ENCODE data around the gene LARGE2. TPM values are rescaled to one million over a fixed set of nuclear protein-coding genes. Genes with fewer than 3 reads are reported as not detected.

LARGE2 gene
- total and polyA plus RNA-seq, 7 donors: 0.13 TPM; not detected in 6

- H3K27ac ChIP-seq: no peak overlapping the region
Measured at GRCh38 chr11:45964911-45965389, 42.5 kb downstream of the LARGE2 start.

GRCh38 chr11:45967506-45967905, 45.0 kb downstream of the LARGE2 start:
- 79 to 90% (median 89%) methylated on average over 2 of the region's 2 CpGs for whole genome bisulfite sequencing, 3 donors
- ATAC-seq: no peak
- Histone ChIP-seq H3K27ac (no peak overlapping the region), H3K27me3 (ENCODE audit: insufficient read depth in 3 of 3, low read length in 2 of 3) (no peaks in the 10 kb centered on the region), H3K4me1 (no peaks in the 10 kb centered on the region), H3K4me3 (no peak overlapping the region), H3K36me3 (ENCODE audit: insufficient read depth in 1 of 2, low read depth in 1 of 2) (peaks cover 3 to 68% of the 10 kb centered on the region in 2 donors), H3K9me3 (no peaks in the 10 kb centered on the region)
- intact Hi-C loops (cut with DNase I): loop anchor here in 1 of 2 donors (10.0 kb wide), 1 partner anchor 357 kb away; no protein-coding TSS in a partner anchor
- no peak for DNase-seq
- TF ChIP-seq CTCF (IDR thresholded peaks at IDR 0.05): no peak

More at GRCh38 chr11:45964911-45965389, 42.5 kb downstream of the LARGE2 start:
- ATAC-seq: peak; percentile 83 to 93 (median 90)
- Histone ChIP-seq H3K4me3 (no peak overlapping the region), H3K27me3 (ENCODE audit: insufficient read depth in 3 of 3, low read length in 2 of 3) (no peaks in the 10 kb centered on the region), H3K9me3 (no peaks in the 10 kb centered on the region), H3K36me3 (ENCODE audit: insufficient read depth in 1 of 2, low read depth in 1 of 2) (peaks cover 0 to 63% of the 10 kb centered on the region in 2 donors), H3K4me1 (no peaks in the 10 kb centered on the region)
- peak in 1 of 2 donors; percentile 31 for DNase-seq
- intact Hi-C loops (cut with DNase I): loop anchor here (2.0 to 10.0 kb wide), 2 partner anchors 42 to 360 kb away; no protein-coding TSS in a partner anchor
- 19 to 26% (median 21%) methylated on average over 9 of the region's 9 CpGs for WGBS, 3 donors
- TF ChIP-seq CTCF (IDR thresholded peaks at IDR 0.05): peak; percentile 83

- intact Hi-C loops (cut with DNase I): loop anchor here in 1 of 2 donors (10.0 kb wide), 1 partner anchor 356 kb away; no protein-coding TSS in a partner anchor
Measured at GRCh38 chr11:45968901-45969300, 46.4 kb downstream of the LARGE2 start.

GRCh38 chr11:45973601-45974000, 51.1 kb downstream of the LARGE2 start:
- DNase-seq (no peak), ATAC-seq (no peak)
- WGBS, 3 donors: 80 to 90% (median 90%) methylated on average over 4 of the region's 4 CpGs
- Histone ChIP-seq H3K4me1 (no peaks in the 10 kb centered on the region), H3K4me3 (no peak overlapping the region), H3K27ac (no peak overlapping the region), H3K9me3 (no peaks in the 10 kb centered on the region), H3K36me3 (ENCODE audit: insufficient read depth in 1 of 2, low read depth in 1 of 2) (peaks cover 9 to 76% of the 10 kb centered on the region in 2 donors), H3K27me3 (ENCODE audit: insufficient read depth in 3 of 3, low read length in 2 of 3) (no peaks in the 10 kb centered on the region)
- intact Hi-C loops (cut with DNase I): no loop called here
- TF ChIP-seq CTCF (IDR thresholded peaks at IDR 0.05): no peak

More at GRCh38 chr11:45968901-45969300, 46.4 kb downstream of the LARGE2 start:
- WGBS, 3 donors: 95 to 100% (median 97%) methylated on average over 2 of the region's 2 CpGs
- no peak for ATAC-seq
- no peak overlapping the region for H3K27ac ChIP-seq
- no peak overlapping the region for H3K4me3 ChIP-seq
- peaks cover 3 to 69% of the 10 kb centered on the region in 2 donors for H3K36me3 ChIP-seq (ENCODE audit: insufficient read depth in 1 of 2, low read depth in 1 of 2)
- no peaks in the 10 kb centered on the region for H3K9me3 ChIP-seq
- H3K27me3 ChIP-seq (ENCODE audit: insufficient read depth in 3 of 3, low read length in 2 of 3): no peaks in the 10 kb centered on the region
- H3K4me1 ChIP-seq: no peaks in the 10 kb centered on the region
- DNase-seq: no peak
- TF ChIP-seq CTCF (IDR thresholded peaks at IDR 0.05): no peak

GRCh38 chr11:45974806-45975205, 52.4 kb downstream of the LARGE2 start:
- Histone ChIP-seq H3K36me3 (ENCODE audit: insufficient read depth in 1 of 2, low read depth in 1 of 2) (peaks cover 9 to 76% of the 10 kb centered on the region in 2 donors), H3K27ac (no peak overlapping the region), H3K4me3 (no peak overlapping the region), H3K9me3 (no peaks in the 10 kb centered on the region), H3K27me3 (ENCODE audit: insufficient read depth in 3 of 3, low read length in 2 of 3) (no peaks in the 10 kb centered on the region), H3K4me1 (peaks cover 4% of the 10 kb centered on the region)
- ATAC-seq: no peak
- no peak for DNase-seq
- TF ChIP-seq CTCF (IDR thresholded peaks at IDR 0.05): no peak
- intact Hi-C loops (cut with DNase I): no loop called here
- WGBS, 3 donors: 96 to 97% (median 96%) methylated on average over 1 of the region's 1 CpG

Measured in psoas muscle (tissue), 8 donors.